Heart left ventricle (tissue), 16 donors: ENCODE measurements around the gene WNT7A. TPM values are rescaled to one million over a fixed set of nuclear protein-coding genes. Genes with fewer than 3 reads are reported as not detected.

Source experiments
- ATAC-seq, 4 donors: fragments of 200-7000 bp; cut with Tn5 transposase; one replicate each; pipeline ENCODE4 v1.9.1; 2020 to 2022; ENCODE audit warnings: moderate library complexity in 4 of 4, mild to moderate bottlenecking in 3 of 4, moderate number of reproducible peaks in 1 of 4
- DNase-seq, 5 donors: peaks; one replicate each; pipeline ENCODE4 v3.0.0-alpha.2; 2020
- H3K27ac ChIP-seq, 12 donors: fragments of 200-600 bp; sonication (generic) in 4 of 12; one replicate each; pipeline versions ENCODE4 v1.5.0 to v1.8.0; 2016 to 2022; ENCODE audit warnings: mild to moderate bottlenecking in 2 of 12
- H3K27me3 ChIP-seq, 9 donors: fragments of 200-600 bp; sonication (generic) in 2 of 9; one replicate each; pipeline versions ENCODE4 v1.5.1 to v1.8.0; 2016 to 2022; ENCODE audit warnings: mild to moderate bottlenecking in 3 of 9
- H3K36me3 ChIP-seq, 9 donors: fragments of 200-600 bp; sonication (generic) in 2 of 9; one replicate each; pipeline versions ENCODE4 v1.5.0 to v1.8.0; 2018 to 2022; ENCODE audit warnings: mild to moderate bottlenecking in 2 of 9
- H3K4me1 ChIP-seq, 12 donors: fragments of 200-600 bp; sonication (generic) in 4 of 12; one replicate each; pipeline versions ENCODE4 v1.5.0 to v1.8.0; 2016 to 2022; ENCODE audit warnings: mild to moderate bottlenecking in 3 of 12
- H3K4me3 ChIP-seq, 12 donors: fragments of 200-600 bp; sonication (generic) in 4 of 12; one replicate each; pipeline versions ENCODE4 v1.5.0 to v1.8.0; 2017 to 2022; ENCODE audit warnings: mild to moderate bottlenecking in 9 of 12, moderate library complexity in 4 of 12
- H3K9me3 ChIP-seq, 12 donors: fragments of 200-600 bp; sonication (generic) in 4 of 12; one replicate each; pipeline versions ENCODE4 v1.5.0 to v1.8.0; 2016 to 2022; ENCODE audit warnings: mild to moderate bottlenecking in 1 of 12
- CTCF ChIP-seq, 12 donors: fragments of 200-600 bp; sonication (generic) in 4 of 12; IDR thresholded peaks; one replicate each; pipeline versions ENCODE4 v1.5.0 to v1.8.0; 2018 to 2022; ENCODE audit warnings: antibody characterized with exemption in 12 of 12, mild to moderate bottlenecking in 5 of 12
- POLR2A ChIP-seq, 2 donors: fragments of 450-650 bp; IDR thresholded peaks; one replicate each; pipeline ENCODE4 v1.6.1; 2017; ENCODE audit warnings: antibody characterized with exemption in 2 of 2, mild to moderate bottlenecking in 2 of 2, moderate library complexity in 2 of 2
- WGBS, 4 donors: extraction: QIAGEN DNeasy Blood & Tissue Kit in 2 of 4; methylation state at CpG; one replicate each; pipeline versions ENCODE4 v1.1.5 to v1.1.7; 2013 to 2018; 5-methylcytosine and 5-hydroxymethylcytosine counted together
- intact Hi-C, 10 donors: fragments of 100-400 bp; cut with DNase I; formaldehyde crosslinking; loops; one replicate each; pipeline versions ENCODE4 v1.11.1 to v1.14.2; 2022
- polyA plus RNA-seq, 2 donors: library from polyadenylated mRNA; stranded (reverse); fragments of 200-250 nt; gene quantifications; one replicate each; pipeline ENCODE4 v1.2.3, GENCODE V29; 2013
- total RNA-seq, 9 donors: library from RNA; depleted of rRNA in 2 of 9; stranded (reverse); fragments of >200 nt in 2 of 9; fragmentation: NEBNext Ultra II Directional in 3 of 9; extraction: Animal tissue kit (Norgen Biotek cat#: 25700) in 3 of 9; gene quantifications; one replicate each; pipeline versions ENCODE4 v1.1.0 to v1.2.4, GENCODE V29; 2016 to 2023
- donor health status: ischemic (EF 13 %, LVEDD 7.1; RV severe dilation, severe dysfunction).
- donor health status: healthy with polysubstance abuse.
- donor health status: DM: no; HTN: yes; CAD: no.
- donor health status: DM: no; HTN: no; CAD: no.
- donor health status: ischemic (EF 25% LVEDD 6.9; RV normal size, moderate dysfunction).
- donor health status: ischemic (EF 25% LVEDD 5.7; RV mildly dilated, moderate dysfunction).
- donor health status: healthy.
- donor health status: DM: yes; HTN: yes; CAD: no.
- donor health status: ischemic (EF 35%, LVEDD 5.7; RV mildly dilated, moderate dysfunction).
- donor health status: nonischemic (EF 11% LVEDD 7.7; RV severe dilation, severe dysfunction).
- donor health status: DM: yes; HTN: yes; CAD: no.
- donor health status: PGD.
- donor health status: ischemic (EF 29% LVEDD 5.4; RV normal size, mild dysfunction).
- donor health status: nonischemic (EF 23%, LVEDD 6.1; RV moderate dilation, normal function).

WNT7A gene
- total and polyA plus RNA-seq, 11 donors = not detected

GRCh38 chr3:13792051-13792490 is 87.8 kb downstream of the WNT7A start:
- ATAC-seq = no peak
- Histone ChIP-seq H3K4me1 (no peaks in the 10 kb centered on the region), H3K27ac (no peak overlapping the region), H3K36me3 (no peaks in the 10 kb centered on the region), H3K27me3 (peaks cover 4 to 74% (median 15%) of the 10 kb centered on the region in 9 donors), H3K9me3 (no peaks in the 10 kb centered on the region), H3K4me3 (no peak overlapping the region)
- intact Hi-C loops = no loop called here
- WGBS, 4 donors = 61 to 67% (median 64%) methylated on average over 9 of the region's 9 CpGs
- TF ChIP-seq POLR2A (IDR thresholded peaks at IDR 0.05) (no peak), CTCF (IDR thresholded peaks at IDR 0.05) (no peak)
- peak in 1 of 5 donors; percentile 7 for DNase-seq

GRCh38 chr3:13791198-13792050 is 88.4 kb downstream of the WNT7A start:
- Histone ChIP-seq H3K4me1 (no peaks in the 10 kb centered on the region), H3K4me3 (no peak overlapping the region), H3K27ac (no peak overlapping the region), H3K9me3 (no peaks in the 10 kb centered on the region), H3K27me3 (peaks cover 4 to 74% (median 15%) of the 10 kb centered on the region in 9 donors), H3K36me3 (no peaks in the 10 kb centered on the region)
- WGBS, 4 donors = 46 to 56% (median 55%) methylated on average over 9 to 14 of the region's 14 CpGs
- no peak for ATAC-seq
- TF ChIP-seq POLR2A (IDR thresholded peaks at IDR 0.05) (no peak), CTCF (IDR thresholded peaks at IDR 0.05) (no peak)
- intact Hi-C loops = no loop called here
- peak in 1 of 5 donors; percentile 28 for DNase-seq

- DNase-seq (peak in 1 of 5 donors; percentile 30), ATAC-seq (no peak)
- no peak for TF ChIP-seq CTCF (IDR thresholded peaks at IDR 0.05)
- no peak for TF ChIP-seq POLR2A (IDR thresholded peaks at IDR 0.05)
- Histone ChIP-seq H3K27me3 (peaks cover 4 to 66% (median 15%) of the 10 kb centered on the region in 9 donors), H3K27ac (no peak overlapping the region), H3K36me3 (no peaks in the 10 kb centered on the region), H3K4me3 (no peak overlapping the region), H3K4me1 (no peaks in the 10 kb centered on the region), H3K9me3 (no peaks in the 10 kb centered on the region)
- intact Hi-C loops = no loop called here
- 61 to 74% (median 68%) methylated on average over 11 to 13 of the region's 13 CpGs for WGBS, 4 donors
These were observed 89.3 kb downstream of the WNT7A start for GRCh38 chr3:13790376-13791197.
